Lower lobe of right lung (tissue), 2 donors: Measurements from ENCODE around the gene SIM2. TPM values are rescaled to one million over a fixed set of nuclear protein-coding genes. Genes with fewer than 3 reads are reported as not detected.

ENCODE experiments used
- ATAC-seq, 2 donors: fragments of 200-7000 bp; cut with Tn5 transposase; one replicate each; pipeline ENCODE4 v1.9.1; 2020 to 2022; ENCODE audit warnings: mild to moderate bottlenecking in 2 of 2, moderate library complexity in 2 of 2
- DNase-seq: peaks from one replicate; pipeline ENCODE4 v3.0.0-alpha.2; 2020
- H3K27ac ChIP-seq: fragments of 200-600 bp; one replicate; pipeline ENCODE4 v1.8.0; 2022
- H3K27me3 ChIP-seq: fragments of 200-600 bp; one replicate; pipeline ENCODE4 v1.8.0; 2022; ENCODE audit warnings: low read depth
- H3K36me3 ChIP-seq: fragments of 200-600 bp; one replicate; pipeline ENCODE4 v1.8.0; 2022; ENCODE audit warnings: mild to moderate bottlenecking
- H3K4me1 ChIP-seq: fragments of 200-600 bp; one replicate; pipeline ENCODE4 v1.8.0; 2022
- H3K4me3 ChIP-seq: fragments of 200-600 bp; one replicate; pipeline ENCODE4 v1.8.0; 2022; ENCODE audit warnings: mild to moderate bottlenecking
- H3K9me3 ChIP-seq: fragments of 200-600 bp; one replicate; pipeline ENCODE4 v1.8.0; 2022
- CTCF ChIP-seq: fragments of 200-600 bp; IDR thresholded peaks from one replicate; pipeline ENCODE4 v1.8.0; 2022; ENCODE audit warnings: antibody characterized with exemption, mild to moderate bottlenecking
- intact Hi-C: fragments of 100-400 bp; cut with DNase I; formaldehyde crosslinking; loops from one replicate; pipeline ENCODE4 v1.11.0; 2022
- total RNA-seq: library from RNA; stranded (reverse); fragmentation: NEBNext Ultra II Directional; extraction: Animal tissue kit (Norgen Biotek cat#: 25700); gene quantifications from one replicate; pipeline ENCODE4 v1.2.1, GENCODE V29; 2021
- donor health status: DM: no; HTN: yes; CAD: no; lungs with severe emphysema.

The SIM2 gene
- total RNA-seq, 1 donor from 2014 or later = not detected

GRCh38 chr21:36693489-36694030 is 5.4 kb upstream of the SIM2 start:
- Histone ChIP-seq H3K9me3 (no peaks in the 10 kb centered on the region), H3K27ac (no peak overlapping the region), H3K4me3 (no peak overlapping the region), H3K27me3 (peaks cover 100% of the 10 kb centered on the region), H3K4me1 (peaks cover 33% of the 10 kb centered on the region), H3K36me3 (no peaks in the 10 kb centered on the region)
- DNase-seq (no peak), ATAC-seq (no peak)
- no peak for TF ChIP-seq CTCF
- intact Hi-C loops = no loop called here

GRCh38 chr21:36694031-36694515 is 4.8 kb upstream of the SIM2 start:
- Histone ChIP-seq H3K9me3 (no peaks in the 10 kb centered on the region), H3K4me1 (peaks cover 38% of the 10 kb centered on the region), H3K27me3 (peaks cover 100% of the 10 kb centered on the region), H3K4me3 (no peak overlapping the region), H3K27ac (no peak overlapping the region), H3K36me3 (no peaks in the 10 kb centered on the region)
- DNase-seq = no peak
- TF ChIP-seq CTCF = no peak
- no peak for ATAC-seq
- intact Hi-C loops = no loop called here

DNA sequence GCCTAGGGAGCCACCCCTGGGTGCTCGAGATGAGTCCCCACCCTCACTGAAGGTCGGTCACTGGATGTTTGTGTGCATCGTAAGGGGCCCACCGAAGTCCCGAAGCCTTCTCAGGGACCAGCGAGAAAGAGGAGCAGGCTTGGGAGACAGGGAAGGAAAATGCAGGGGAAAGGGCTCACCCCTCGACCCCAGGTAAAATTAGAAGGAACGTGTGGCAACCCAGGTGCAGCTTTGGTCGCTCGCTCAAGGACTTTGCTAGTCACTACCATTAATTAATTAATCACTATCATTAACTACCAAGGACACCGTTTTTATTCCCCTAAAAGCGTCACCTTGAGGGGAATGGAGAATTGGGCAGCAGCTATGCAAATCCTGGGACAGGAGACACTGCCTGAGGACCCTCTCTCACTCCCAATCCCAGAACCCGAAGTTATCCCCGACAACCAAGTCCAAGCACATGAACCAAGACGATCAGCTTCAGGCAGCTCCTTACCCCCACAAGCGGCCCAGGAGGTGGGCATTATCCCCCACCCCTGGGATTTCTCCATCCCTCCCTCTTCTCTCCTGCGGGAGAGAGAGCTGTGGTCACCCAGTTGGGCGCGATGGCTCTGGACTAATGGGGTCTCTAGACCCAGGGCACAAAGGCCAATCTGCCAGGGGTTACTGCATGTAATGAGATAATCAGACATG is 4.2 kb upstream of the SIM2 start:
- DNase-seq (no peak), ATAC-seq (no peak)
- Histone ChIP-seq H3K27ac (no peak overlapping the region), H3K27me3 (peaks cover 100% of the 10 kb centered on the region), H3K4me3 (no peak overlapping the region), H3K4me1 (peaks cover 45% of the 10 kb centered on the region), H3K36me3 (no peaks in the 10 kb centered on the region), H3K9me3 (no peaks in the 10 kb centered on the region)
- no peak for TF ChIP-seq CTCF
- intact Hi-C loops = no loop called here

DNA sequence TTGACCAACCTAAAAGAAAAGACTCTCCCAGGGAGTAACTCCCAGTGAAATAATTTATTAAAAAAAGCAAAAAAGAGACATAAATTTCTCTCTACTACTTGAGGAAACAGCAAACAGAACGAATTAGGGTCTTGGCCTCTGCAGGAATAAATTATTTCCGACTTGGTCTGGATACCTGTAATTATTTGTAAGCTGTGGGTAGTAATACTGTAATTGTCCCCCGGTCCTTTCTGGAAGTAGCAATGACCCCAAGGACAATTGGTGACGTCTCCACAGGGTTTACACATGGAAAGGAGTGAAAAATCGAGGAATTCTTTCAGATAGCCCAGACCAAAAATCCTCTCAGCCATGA is 3.7 kb upstream of the SIM2 start:
- Histone ChIP-seq H3K27me3 (peaks cover 100% of the 10 kb centered on the region), H3K27ac (no peak overlapping the region), H3K36me3 (no peaks in the 10 kb centered on the region), H3K9me3 (no peaks in the 10 kb centered on the region), H3K4me1 (peaks cover 50% of the 10 kb centered on the region), H3K4me3 (no peak overlapping the region)
- no peak for ATAC-seq
- no peak for TF ChIP-seq CTCF
- no peak for DNase-seq
- intact Hi-C loops = no loop called here

- TF ChIP-seq CTCF = no peak
- DNase-seq (no peak), ATAC-seq (no peak)
- intact Hi-C loops = no loop called here
- Histone ChIP-seq H3K27ac (no peak overlapping the region), H3K36me3 (no peaks in the 10 kb centered on the region), H3K9me3 (no peaks in the 10 kb centered on the region), H3K4me3 (no peak overlapping the region), H3K27me3 (peaks cover 100% of the 10 kb centered on the region), H3K4me1 (peaks cover 56% of the 10 kb centered on the region)
These were observed 3.1 kb upstream of the SIM2 start for GRCh38 chr21:36695671-36696389.
